Activated CD8-positive, alpha-beta T cell treated with anti-CD3 and anti-CD28 coated beads, Interleukin-2, amount 10 ng/mL, durations not matched to agents 7 days and 5 days (primary cell): ENCODE results near the gene IQGAP3. TPM values are rescaled to one million over a fixed set of nuclear protein-coding genes. Genes with fewer than 3 reads are reported as not detected.

ENCODE experiments used
- ATAC-seq: fragments of 150-1000 bp; cut with Tn5 transposase; one replicate; pipeline ENCODE4 v1.10.0; 2021; ENCODE audit warnings: moderate library complexity
- CTCF ChIA-PET: fragments of 350-600 bp; sonication (Branson Sonifier 250); formaldehyde crosslinking; loops from one replicate; lab custom pipeline; 2021; ENCODE audit warnings: antibody characterized with exemption; lab: Charles Lee
- POLR2A ChIA-PET: fragments of 350-600 bp; sonication (Branson Sonifier 250); formaldehyde crosslinking; loops from one replicate; lab custom pipeline; 2021; ENCODE audit warnings: antibody characterized with exemption; lab: Charles Lee
- DNase-seq: peaks from one replicate; pipeline ENCODE4 v3.0.0-alpha.2; 2020
- H3K27ac Mint-ChIP-seq: one replicate; pipeline ENCODE4 v1.8.0; 2021; ENCODE audit warnings: mild to moderate bottlenecking, mixed read lengths
- H3K27me3 Mint-ChIP-seq: one replicate; pipeline ENCODE4 v1.8.0; 2021; ENCODE audit warnings: low read depth, mixed read lengths
- H3K36me3 Mint-ChIP-seq: one replicate; pipeline ENCODE4 v1.8.0; 2021; ENCODE audit warnings: low read depth, mixed read lengths
- H3K4me1 Mint-ChIP-seq: one replicate; pipeline ENCODE4 v1.8.0; 2021; ENCODE audit warnings: low read depth, mixed read lengths
- H3K4me3 Mint-ChIP-seq: one replicate; pipeline ENCODE4 v1.8.0; 2021; ENCODE audit warnings: mild to moderate bottlenecking, mixed read lengths
- H3K9me3 Mint-ChIP-seq: one replicate; pipeline ENCODE4 v1.8.0; 2022; ENCODE audit warnings: mixed read lengths; ENCODE audit not compliant: insufficient read depth
- total RNA-seq, 2 experiments: library from RNA; stranded (reverse); gene quantifications; one replicate each; pipeline ENCODE4 v1.2.3, GENCODE V29; 2021

The IQGAP3 gene
- total RNA-seq, 2 experiments from 2014 or later, result 28.6 to 31.0 TPM

DNA sequence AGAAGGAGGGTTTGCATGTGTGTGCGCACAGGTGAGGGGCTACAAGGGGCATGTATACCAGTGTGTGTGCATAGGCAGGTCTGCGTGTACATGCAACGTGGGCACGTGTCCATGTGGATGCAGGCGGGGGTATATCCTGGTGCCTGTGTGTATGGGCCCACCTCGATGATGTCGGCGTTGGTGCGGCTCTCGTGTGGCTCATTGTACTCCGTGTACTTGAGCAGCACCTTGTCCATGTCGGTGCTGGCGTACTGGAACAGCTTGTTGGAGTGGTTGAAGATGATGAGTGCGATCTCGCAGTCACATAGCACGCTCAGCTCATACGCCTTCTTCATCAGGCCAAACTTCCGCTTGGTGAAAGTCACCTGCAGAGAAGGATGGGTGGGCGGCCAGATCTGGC lies 90.1 kb downstream of the IQGAP3 start:
- DNase-seq (no peak), ATAC-seq (no peak)
- H3K9me3 Mint-ChIP-seq, result no peaks in the 10 kb centered on the region
- ChIA-PET POLR2A (interaction anchor here (12.8 kb wide), 1 partner anchor 17 kb away, joined by 143 read pairs; the partner anchor contains the start of gene MEF2D), CTCF (interaction anchor here (1.1 to 8.1 kb wide), 6 partner anchors 18 to 126 kb away, joined by 3 to 207 read pairs (median 14); partner anchors contain the start of genes IQGAP3 and MEF2D)
- no peak overlapping the region for H3K4me3 Mint-ChIP-seq
- H3K36me3 Mint-ChIP-seq, result peaks cover 63% of the 10 kb centered on the region
- no peaks in the 10 kb centered on the region for H3K27me3 Mint-ChIP-seq
- H3K27ac Mint-ChIP-seq, result no peak overlapping the region
- peaks cover 62% of the 10 kb centered on the region for H3K4me1 Mint-ChIP-seq

DNA sequence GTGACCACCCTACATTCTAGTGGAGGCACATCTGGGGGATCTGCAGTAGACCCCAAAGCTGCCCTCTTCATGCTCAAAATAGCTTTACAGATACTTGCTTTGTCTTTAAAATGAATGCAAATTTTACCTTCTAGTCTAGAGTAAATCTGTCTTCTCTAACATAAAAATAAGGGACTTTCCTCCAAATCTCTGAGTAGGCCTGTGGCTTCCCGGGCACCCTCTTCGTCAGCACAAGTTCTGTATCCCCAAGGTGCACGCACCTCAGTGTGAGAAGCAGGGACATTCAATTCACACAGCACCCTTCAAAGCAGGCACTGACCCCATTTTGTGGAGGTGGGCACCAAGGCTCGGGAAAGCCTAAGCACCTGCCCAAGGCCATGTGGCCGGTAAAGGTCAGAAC lies 90.8 kb downstream of the IQGAP3 start:
- H3K4me1 Mint-ChIP-seq, result peaks cover 61% of the 10 kb centered on the region

DNA sequence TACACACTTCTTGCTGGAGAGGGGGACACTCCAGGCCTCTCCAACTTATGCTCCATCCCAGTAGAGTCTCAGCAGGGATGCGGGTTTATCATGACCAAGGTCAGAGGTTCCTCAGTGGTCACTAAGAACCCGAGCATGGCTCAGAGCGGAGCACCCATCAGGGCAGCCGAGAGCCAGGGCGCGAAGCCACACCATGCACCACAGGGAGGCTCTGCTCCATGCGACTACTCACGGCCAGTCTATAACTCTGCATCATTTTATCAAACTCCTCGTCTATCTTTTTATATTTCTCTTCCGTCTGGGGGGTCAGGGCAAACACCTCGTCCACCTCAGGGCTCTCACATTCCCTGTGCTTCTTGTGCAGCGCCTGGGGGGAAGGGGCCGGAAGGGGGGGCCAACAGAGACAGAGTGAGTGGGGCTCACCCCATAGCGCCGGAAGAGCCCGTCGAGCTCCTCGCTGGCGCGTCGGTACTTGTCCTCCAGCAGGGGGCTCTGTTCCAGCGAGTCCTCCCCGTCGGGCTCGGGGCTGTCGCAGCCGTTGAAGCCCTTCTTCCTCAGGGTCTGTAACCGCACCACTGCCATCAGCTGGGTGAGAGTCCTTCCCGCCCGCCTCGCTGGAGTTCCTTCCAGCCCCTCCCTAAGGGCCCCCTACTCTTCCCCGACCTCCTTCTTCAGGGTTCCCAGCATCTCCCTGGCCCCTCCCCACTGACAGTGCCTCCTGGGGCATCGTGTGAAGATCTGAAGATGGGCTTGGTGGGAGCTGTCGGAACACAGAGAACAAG lies 91.8 kb downstream of the IQGAP3 start:
- Mint-ChIP-seq H3K4me1 (peaks cover 59% of the 10 kb centered on the region), H3K4me3 (no peak overlapping the region), H3K27me3 (no peaks in the 10 kb centered on the region), H3K36me3 (peaks cover 66% of the 10 kb centered on the region), H3K9me3 (no peaks in the 10 kb centered on the region), H3K27ac (peak overlapping the region; percentile 71)
- CTCF ChIA-PET, result interaction anchor here (0.6 to 8.1 kb wide), 53 partner anchors 9 to 246 kb away, joined by 3 to 207 read pairs (median 5); partner anchors contain the start of genes CCT3, GPATCH4, HAPLN2 and IQGAP3
- peak; percentile 90 for ATAC-seq
- POLR2A ChIA-PET, result interaction anchor here (0.7 to 12.8 kb wide), 14 partner anchors 10 to 121 kb away, joined by 3 to 143 read pairs (median 4); partner anchors contain the start of genes GPATCH4, MEF2D and NAXE
- DNase-seq, result peak; percentile 87

More for the DNA sequence above, 90.8 kb downstream of the IQGAP3 start:
- H3K27ac Mint-ChIP-seq, result peak overlapping the region; percentile 63
- H3K9me3 Mint-ChIP-seq, result no peaks in the 10 kb centered on the region
- DNase-seq (no peak), ATAC-seq (no peak)
- peaks cover 63% of the 10 kb centered on the region for H3K36me3 Mint-ChIP-seq
- ChIA-PET CTCF (interaction anchor here (0.7 to 8.1 kb wide), 24 partner anchors 10 to 208 kb away, joined by 3 to 207 read pairs (median 16); partner anchors contain the start of genes HAPLN2, IQGAP3, MEF2D and NAXE), POLR2A (interaction anchor here (0.9 to 12.8 kb wide), 7 partner anchors 9 to 119 kb away, joined by 3 to 143 read pairs (median 5); partner anchors contain the start of genes GPATCH4, MEF2D and NAXE)
- no peak overlapping the region for H3K4me3 Mint-ChIP-seq
- H3K27me3 Mint-ChIP-seq, result no peaks in the 10 kb centered on the region

DNA sequence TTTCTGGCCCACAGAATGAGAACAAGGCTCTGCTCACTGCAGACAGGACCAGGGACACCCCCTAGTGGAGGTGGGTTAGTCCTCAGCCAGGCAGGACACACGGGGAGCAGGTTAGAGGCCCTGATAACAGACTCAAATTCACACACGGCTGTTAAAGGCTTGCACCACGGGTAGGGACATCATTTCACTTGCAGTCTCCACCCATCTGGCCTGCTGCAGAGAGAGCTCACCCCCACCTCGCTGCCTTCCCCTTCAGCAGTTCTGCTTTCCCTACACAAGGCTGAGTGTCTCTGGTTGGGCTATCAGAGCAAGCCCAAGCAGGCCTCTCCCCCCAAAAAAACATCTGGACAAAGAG lies 92.4 kb downstream of the IQGAP3 start:
- no peak for ATAC-seq
- peaks cover 72% of the 10 kb centered on the region for H3K36me3 Mint-ChIP-seq
- no peak overlapping the region for H3K4me3 Mint-ChIP-seq
- H3K9me3 Mint-ChIP-seq, result no peaks in the 10 kb centered on the region
- H3K27ac Mint-ChIP-seq, result peak overlapping the region; percentile 71
- ChIA-PET POLR2A (interaction anchor here (0.7 to 12.8 kb wide), 10 partner anchors 10 to 121 kb away, joined by 3 to 143 read pairs (median 4); partner anchors contain the start of genes GPATCH4, MEF2D and NAXE), CTCF (interaction anchor here (0.6 to 8.1 kb wide), 48 partner anchors 8 to 246 kb away, joined by 3 to 207 read pairs (median 5); partner anchors contain the start of genes CCT3, GPATCH4, HAPLN2 and IQGAP3)
- no peak for DNase-seq
- peaks cover 59% of the 10 kb centered on the region for H3K4me1 Mint-ChIP-seq
- H3K27me3 Mint-ChIP-seq, result no peaks in the 10 kb centered on the region

DNA sequence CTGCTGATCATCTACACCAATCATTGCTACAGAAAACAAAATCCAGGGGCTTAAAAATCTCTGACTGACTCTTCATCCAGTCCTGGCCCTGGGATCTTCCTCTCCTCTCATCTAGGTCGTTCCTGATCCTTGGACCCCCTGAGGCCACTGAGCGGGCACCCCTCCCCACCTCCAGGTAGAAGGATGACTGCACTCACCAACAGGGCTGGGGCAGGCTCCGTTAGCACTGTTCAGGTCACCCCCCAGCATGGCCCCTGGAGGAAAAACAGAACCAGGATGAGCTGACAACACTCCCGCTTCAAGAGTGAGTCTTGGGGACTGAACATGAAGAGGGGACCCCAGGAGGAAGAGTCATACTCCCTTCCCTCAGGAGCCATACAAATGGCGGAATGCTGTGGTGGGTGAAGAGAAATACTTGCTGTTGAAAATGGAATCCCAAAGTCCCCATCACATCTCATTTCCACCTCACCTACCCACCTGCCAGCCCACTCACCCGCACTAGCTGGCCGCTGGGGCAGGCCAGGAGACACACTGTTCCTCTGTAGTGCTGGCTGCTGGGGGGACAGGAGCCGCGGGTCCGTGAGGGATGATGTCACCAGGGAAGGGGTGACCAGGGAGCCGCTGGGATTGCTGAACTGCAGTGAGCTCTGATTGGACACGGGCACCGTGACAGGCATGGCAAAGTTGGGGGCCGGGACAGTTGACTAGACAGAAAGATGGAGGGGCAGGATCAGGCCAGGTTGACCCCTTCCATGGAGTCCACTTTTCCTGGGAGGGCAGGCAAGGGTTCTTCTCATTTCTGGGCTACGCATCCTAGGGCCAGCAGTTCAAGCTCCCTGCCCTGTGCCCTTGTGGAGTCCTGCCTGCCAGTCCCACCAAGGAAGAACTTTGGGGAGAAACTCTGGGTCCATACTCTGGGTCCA lies 93.0 kb downstream of the IQGAP3 start:
- peaks cover 59% of the 10 kb centered on the region for H3K4me1 Mint-ChIP-seq
- no peak for DNase-seq
- POLR2A ChIA-PET, result no interaction called here
- H3K36me3 Mint-ChIP-seq, result peaks cover 75% of the 10 kb centered on the region
- no peaks in the 10 kb centered on the region for H3K9me3 Mint-ChIP-seq
- no peak overlapping the region for H3K4me3 Mint-ChIP-seq
- H3K27me3 Mint-ChIP-seq, result no peaks in the 10 kb centered on the region
- CTCF ChIA-PET, result interaction anchor here (1.1 to 8.1 kb wide), 7 partner anchors 10 to 247 kb away, joined by 5 to 207 read pairs (median 17); partner anchors contain the start of genes GPATCH4, IQGAP3 and MEF2D
- ATAC-seq, result no peak
- peak overlapping the region; percentile 40 for H3K27ac Mint-ChIP-seq

DNA sequence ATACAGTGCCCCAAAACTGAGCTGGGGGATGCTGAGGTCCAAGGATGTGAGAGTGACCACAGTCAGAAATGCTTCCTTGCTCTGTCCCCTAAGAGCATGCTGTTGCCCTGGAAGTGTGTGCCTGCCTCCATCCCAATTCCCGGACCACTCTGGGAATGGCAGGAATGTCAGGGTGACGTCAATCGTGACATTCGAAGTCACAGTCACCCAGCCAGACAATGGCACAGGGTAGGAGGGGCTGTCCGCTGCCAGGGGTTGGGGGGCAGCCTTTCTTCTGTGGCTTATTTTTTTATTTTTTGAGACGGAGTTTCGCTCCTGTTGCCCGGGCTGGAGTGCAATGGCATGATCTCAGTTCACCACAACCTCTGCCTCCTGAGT lies 94.1 kb downstream of the IQGAP3 start:
- H3K36me3 Mint-ChIP-seq, result peaks cover 84% of the 10 kb centered on the region

DNA sequence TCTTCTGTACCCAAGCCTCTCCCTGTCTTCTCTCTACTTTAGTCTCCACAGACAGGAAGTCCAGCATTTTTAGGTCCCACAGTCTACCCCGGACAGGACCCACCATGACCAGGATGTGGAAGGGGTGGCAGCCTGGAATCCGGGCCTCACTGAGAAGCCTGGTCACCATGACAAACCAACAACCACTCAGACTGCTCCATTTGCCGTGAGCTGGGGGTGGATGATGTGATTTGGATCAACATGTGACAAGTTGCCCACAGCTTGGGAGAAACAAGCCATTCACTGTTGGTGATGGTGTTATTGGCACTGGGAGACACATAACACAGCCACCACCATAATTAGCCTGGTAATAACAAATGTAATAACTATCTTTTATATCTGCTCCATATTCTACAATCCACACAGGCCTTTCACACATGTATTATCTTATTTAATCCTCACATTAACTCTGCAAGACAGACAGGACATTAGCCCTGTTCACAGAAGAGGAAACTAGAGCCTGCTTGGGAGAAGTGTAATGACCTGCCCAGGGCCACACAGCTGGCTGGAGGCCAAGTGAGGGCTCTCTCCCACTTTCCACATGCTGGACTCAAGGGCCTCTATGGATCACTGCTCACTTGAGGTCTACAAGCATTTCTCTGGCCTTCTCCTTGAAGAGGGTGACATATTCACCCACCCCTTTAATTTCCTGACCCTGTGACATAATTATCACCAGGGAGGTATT lies 94.7 kb downstream of the IQGAP3 start:
- ATAC-seq, result no peak
- peaks cover 84% of the 10 kb centered on the region for H3K36me3 Mint-ChIP-seq
- H3K9me3 Mint-ChIP-seq, result no peaks in the 10 kb centered on the region
- DNase-seq, result no peak
- H3K4me3 Mint-ChIP-seq, result no peak overlapping the region
- CTCF ChIA-PET, result interaction anchor here (0.6 to 1.4 kb wide), 5 partner anchors 24 to 132 kb away, joined by 3 to 4 read pairs (median 4); no protein-coding TSS in a partner anchor
- POLR2A ChIA-PET, result no interaction called here
- H3K27ac Mint-ChIP-seq, result no peak overlapping the region
- H3K4me1 Mint-ChIP-seq, result peaks cover 50% of the 10 kb centered on the region
- no peaks in the 10 kb centered on the region for H3K27me3 Mint-ChIP-seq

More for the DNA sequence above, 94.1 kb downstream of the IQGAP3 start:
- H3K4me3 Mint-ChIP-seq, result no peak overlapping the region
- no peak for ATAC-seq
- POLR2A ChIA-PET, result no interaction called here
- H3K27ac Mint-ChIP-seq, result no peak overlapping the region
- H3K27me3 Mint-ChIP-seq, result no peaks in the 10 kb centered on the region
- no peaks in the 10 kb centered on the region for H3K9me3 Mint-ChIP-seq
- peaks cover 53% of the 10 kb centered on the region for H3K4me1 Mint-ChIP-seq
- no peak for DNase-seq
- CTCF ChIA-PET, result interaction anchor here (0.6 kb wide), 1 partner anchor 93 kb away, joined by 4 read pairs; no protein-coding TSS in a partner anchor

DNA sequence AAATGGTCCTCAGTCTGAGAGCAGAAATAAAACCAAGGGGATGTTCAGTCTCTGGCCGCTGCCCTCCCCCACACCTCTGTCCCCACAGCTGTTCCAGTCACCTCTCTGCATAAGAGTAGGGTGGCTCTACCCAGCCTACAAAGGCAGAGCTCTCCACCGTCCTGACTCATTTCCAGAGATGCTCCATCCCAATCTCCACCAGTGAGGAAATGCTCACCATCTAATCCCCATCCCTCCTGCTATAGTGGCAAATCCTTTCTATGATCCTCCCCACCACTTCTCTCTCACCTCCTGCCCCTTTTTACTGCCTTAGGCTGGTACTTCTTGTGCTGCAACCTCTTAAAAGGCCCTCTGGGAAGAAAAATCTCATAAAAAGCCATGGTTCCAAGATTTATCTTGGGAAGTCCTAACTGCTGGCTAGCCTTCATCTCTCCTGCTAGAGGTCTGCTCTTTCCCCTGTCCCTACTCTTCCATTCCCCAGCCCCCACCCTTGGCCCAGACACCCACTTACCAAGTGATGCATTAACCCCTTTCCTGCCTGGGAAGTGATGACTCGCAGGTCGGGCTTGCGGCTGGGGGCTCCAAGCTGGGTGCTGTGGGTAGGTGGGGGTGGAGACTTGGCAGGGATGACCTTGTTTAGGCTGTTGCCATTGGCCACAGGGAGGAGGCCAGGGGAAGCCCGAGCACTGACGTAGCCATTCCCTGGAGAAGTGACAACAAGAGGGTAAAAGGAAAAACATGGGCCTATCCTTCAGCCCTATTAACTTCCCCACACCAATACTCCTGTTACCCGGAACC lies 95.7 kb downstream of the IQGAP3 start:
- Mint-ChIP-seq H3K9me3 (no peaks in the 10 kb centered on the region), H3K36me3 (peaks cover 78% of the 10 kb centered on the region), H3K27ac (no peak overlapping the region), H3K27me3 (no peaks in the 10 kb centered on the region), H3K4me3 (no peak overlapping the region), H3K4me1 (peaks cover 41% of the 10 kb centered on the region)
- no peak for DNase-seq
- no peak for ATAC-seq
- ChIA-PET POLR2A (interaction anchor here (1.0 kb wide), 1 partner anchor 25 kb away, joined by 3 read pairs; no protein-coding TSS in a partner anchor), CTCF (interaction anchor here (0.9 to 1.4 kb wide), 4 partner anchors 25 to 90 kb away, joined by 3 to 4 read pairs (median 4); no protein-coding TSS in a partner anchor)

DNA sequence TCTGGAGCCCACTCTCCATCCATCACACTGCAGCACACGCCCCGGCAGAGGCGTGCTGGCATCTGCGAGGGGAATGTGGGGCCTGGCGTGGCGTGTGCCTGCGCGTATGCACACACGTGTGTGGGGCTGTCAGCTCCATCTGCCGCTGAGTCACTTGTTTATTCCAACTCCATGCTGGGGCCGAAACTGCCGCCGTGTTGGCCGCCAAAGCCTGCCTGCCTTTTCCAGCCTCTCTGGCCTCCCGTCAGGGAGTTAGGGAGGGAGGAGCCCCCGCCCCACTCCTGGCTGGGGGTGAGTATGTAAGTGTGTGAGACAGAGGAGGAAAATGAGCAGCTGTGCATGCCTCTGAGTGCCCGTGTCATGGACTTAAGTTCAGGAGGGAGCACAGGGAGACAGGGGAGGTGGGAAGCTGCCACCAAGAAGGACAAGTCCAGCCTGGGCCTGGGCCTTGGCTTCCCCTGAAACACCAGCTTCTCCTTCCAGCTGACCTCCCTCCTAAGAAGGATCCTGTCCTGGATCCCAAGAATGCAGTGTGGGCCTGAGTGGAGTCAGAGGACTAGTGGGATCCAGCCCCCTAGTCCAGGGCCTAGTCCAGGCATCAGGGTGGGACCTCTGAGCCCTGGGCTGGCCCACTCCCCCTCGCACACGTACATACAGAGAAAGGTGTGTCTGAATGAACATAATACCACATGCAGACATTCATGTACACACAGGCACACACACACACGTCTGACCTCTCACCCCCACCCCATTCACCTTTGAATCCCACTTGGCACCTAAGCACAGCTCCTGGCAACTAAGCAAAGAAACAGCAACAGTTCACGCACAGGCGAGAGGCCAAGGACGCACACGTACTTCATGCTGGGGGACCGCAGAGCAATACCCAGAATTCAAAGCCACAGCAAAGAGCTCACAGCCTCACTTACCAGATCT lies 96.5 kb downstream of the IQGAP3 start:
- Mint-ChIP-seq H3K4me3 (no peak overlapping the region), H3K36me3 (peaks cover 78% of the 10 kb centered on the region), H3K4me1 (peaks cover 33% of the 10 kb centered on the region), H3K9me3 (no peaks in the 10 kb centered on the region), H3K27me3 (no peaks in the 10 kb centered on the region), H3K27ac (no peak overlapping the region)
- no peak for DNase-seq
- POLR2A ChIA-PET, result interaction anchor here (1.0 kb wide), 1 partner anchor 26 kb away, joined by 3 read pairs; no protein-coding TSS in a partner anchor
- ATAC-seq, result no peak
- CTCF ChIA-PET, result interaction anchor here (1.0 kb wide), 1 partner anchor 90 kb away, joined by 3 read pairs; no protein-coding TSS in a partner anchor
